SJSA1 (cell line): Measurements from ENCODE around the gene FOXI1. TPM values are rescaled to one million over a fixed set of nuclear protein-coding genes. Genes with fewer than 3 reads are reported as not detected.

Experiments used
- DNase-seq, 2 experiments: peaks; one replicate each; pipeline ENCODE4 v3.0.0-alpha.2; 2015 to 2020; ENCODE audit warnings: low spot score in 2 of 2, low read depth in 1 of 2
- H3K27ac ChIP-seq: fragments of 250-450 bp; sonication (Bioruptor Pico); 2 replicates; pipeline ENCODE4 v1.5.1; 2020; ENCODE audit warnings: mild to moderate bottlenecking, moderate library complexity
- H3K27me3 ChIP-seq: fragments of 250-450 bp; sonication (Bioruptor Pico); replicated peaks from 2 replicates; pipeline ENCODE4 v1.5.1; 2020; ENCODE audit warnings: mild to moderate bottlenecking, moderate library complexity
- H3K36me3 ChIP-seq: fragments of 250-450 bp; sonication (Bioruptor Pico); 2 replicates; pipeline ENCODE4 v1.5.1; 2020; ENCODE audit warnings: mild to moderate bottlenecking
- H3K4me1 ChIP-seq: fragments of 250-450 bp; sonication (Bioruptor Pico); replicated peaks from 2 replicates; pipeline ENCODE4 v1.6.1; 2021; ENCODE audit warnings: mild to moderate bottlenecking
- H3K4me3 ChIP-seq: fragments of 250-450 bp; sonication (Bioruptor Pico); 2 replicates; pipeline ENCODE4 v1.5.1; 2020; ENCODE audit warnings: mild to moderate bottlenecking
- H3K9me3 ChIP-seq: fragments of 250-450 bp; sonication (Bioruptor Pico); replicated peaks from 2 replicates; pipeline ENCODE4 v1.5.1; 2020; ENCODE audit warnings: mild to moderate bottlenecking
- total RNA-seq: library from RNA; depleted of rRNA; stranded (reverse); fragments of >200 nt; shearing (Covaris generic); gene quantifications from 2 replicates; pipeline ENCODE4 v1.2.3, GENCODE V29; 2014; rRNA removed

FOXI1 gene
- not detected in 2 replicates for total RNA-seq

DNA sequence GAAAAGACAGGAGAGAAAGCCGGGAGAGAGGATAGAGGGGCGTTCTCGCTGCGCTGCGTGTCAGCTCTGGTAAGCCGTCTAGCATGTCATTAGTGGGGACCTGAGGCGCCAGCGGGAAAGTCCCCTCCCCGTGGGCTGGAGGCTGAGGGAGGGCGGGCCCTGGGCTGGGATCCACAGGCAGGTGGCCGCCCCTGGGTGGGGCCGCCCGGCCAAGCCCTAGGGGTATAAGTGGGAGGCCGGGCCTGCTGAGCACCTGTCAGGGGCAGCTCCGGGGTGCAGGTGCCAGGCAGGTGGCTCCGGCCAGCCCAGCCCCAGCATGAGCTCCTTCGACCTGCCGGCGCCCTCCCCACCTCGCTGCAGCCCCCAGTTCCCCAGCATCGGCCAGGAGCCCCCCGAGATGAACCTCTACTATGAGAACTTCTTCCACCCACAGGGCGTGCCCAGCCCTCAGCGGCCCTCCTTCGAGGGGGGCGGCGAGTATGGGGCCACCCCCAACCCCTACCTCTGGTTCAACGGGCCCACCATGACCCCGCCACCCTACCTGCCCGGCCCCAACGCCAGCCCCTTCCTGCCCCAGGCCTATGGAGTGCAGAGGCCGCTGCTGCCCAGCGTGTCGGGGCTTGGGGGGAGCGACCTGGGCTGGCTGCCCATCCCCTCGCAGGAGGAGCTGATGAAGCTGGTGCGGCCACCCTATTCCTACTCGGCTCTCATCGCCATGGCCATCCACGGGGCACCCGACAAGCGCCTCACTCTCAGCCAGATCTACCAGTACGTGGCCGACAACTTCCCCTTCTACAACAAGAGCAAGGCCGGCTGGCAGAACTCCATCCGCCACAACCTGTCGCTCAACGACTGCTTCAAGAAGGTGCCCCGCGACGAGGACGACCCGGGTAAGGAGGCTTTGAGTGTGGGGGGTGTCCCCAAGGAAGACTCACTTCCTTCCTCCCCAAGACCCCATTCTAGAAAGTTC is at the start of gene FOXI1:
FOXI1 (plus strand) TSS at position 256 of the 970 bp plus-strand sequence; CDS start at position 317, 61 bp downstream.
- Histone ChIP-seq H3K27ac (no peak within 1 kb of the TSS), H3K9me3 (no peaks in the 10 kb centered on the region), H3K4me1 (no peaks in the 10 kb centered on the region), H3K27me3 (peaks cover 3% of the 10 kb centered on the region; the same call in 1 of the 2 replicates), H3K36me3 (no peaks in the 10 kb centered on the region), H3K4me3 (no peak within 1 kb of the TSS)
- DNase-seq = peak in 1 of 2 experiments; percentile 41

- no peak for DNase-seq
- Histone ChIP-seq H3K4me3 (no peak overlapping the region), H3K27ac (no peak overlapping the region), H3K4me1 (no peaks in the 10 kb centered on the region), H3K9me3 (no peaks in the 10 kb centered on the region), H3K36me3 (no peaks in the 10 kb centered on the region), H3K27me3 (peaks cover 13% of the 10 kb centered on the region)
These were observed 49.0 kb upstream of the FOXI1 start for GRCh38 chr5:170056561-170057267.

DNA sequence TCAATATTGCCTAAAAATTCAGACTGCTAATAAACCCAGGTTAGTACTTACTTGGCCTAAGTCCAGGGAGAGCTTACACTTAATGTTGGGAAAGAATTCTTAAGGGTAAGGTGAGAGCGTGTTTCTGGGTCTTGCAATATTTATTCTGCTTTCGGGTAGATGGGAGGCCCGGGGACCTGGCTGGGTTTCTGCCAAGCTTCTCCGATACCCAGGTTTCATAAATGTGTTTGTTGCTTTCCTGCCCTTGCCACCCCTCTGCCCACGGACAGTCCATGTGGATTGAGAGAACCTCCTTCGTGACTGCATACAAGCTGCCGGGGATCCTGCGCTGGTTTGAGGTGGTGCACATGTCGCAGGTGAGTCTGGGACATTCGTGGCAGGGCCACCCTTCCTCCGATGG is 48.4 kb upstream of the FOXI1 start:
- DNase-seq = no peak
- peaks cover 13% of the 10 kb centered on the region for H3K27me3 ChIP-seq
- H3K4me3 ChIP-seq = no peak overlapping the region
- H3K4me1 ChIP-seq = no peaks in the 10 kb centered on the region
- no peak overlapping the region for H3K27ac ChIP-seq
- no peaks in the 10 kb centered on the region for H3K9me3 ChIP-seq
- H3K36me3 ChIP-seq = no peaks in the 10 kb centered on the region

GRCh38 chr5:170059221-170059620 is 46.5 kb upstream of the FOXI1 start:
- Histone ChIP-seq H3K36me3 (no peaks in the 10 kb centered on the region), H3K9me3 (no peaks in the 10 kb centered on the region), H3K4me3 (no peak overlapping the region), H3K4me1 (no peaks in the 10 kb centered on the region), H3K27me3 (peaks cover 7% of the 10 kb centered on the region; the same call in 1 of the 2 replicates), H3K27ac (no peak overlapping the region)
- no peak for DNase-seq

DNA sequence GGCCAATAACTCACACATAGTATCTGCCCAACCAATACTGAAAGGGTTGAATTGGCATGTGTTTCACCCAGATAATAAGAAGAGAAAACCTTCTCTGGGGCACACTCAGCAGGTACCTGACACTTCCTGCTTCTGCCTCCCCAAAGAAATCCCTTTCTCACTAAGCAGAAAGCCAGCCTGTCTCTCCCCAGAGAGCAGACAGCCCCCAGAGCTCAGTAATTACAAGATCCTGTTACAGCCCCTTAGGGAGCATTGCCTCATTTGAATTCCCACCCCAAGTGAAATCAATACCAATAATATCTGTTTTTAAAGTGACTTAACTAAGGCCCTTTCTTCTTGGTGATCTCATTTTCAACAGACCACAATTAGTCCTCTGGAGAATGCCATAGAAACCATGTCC is 38.5 kb upstream of the FOXI1 start:
- Histone ChIP-seq H3K4me3 (no peak overlapping the region), H3K27ac (no peak overlapping the region), H3K9me3 (no peaks in the 10 kb centered on the region), H3K4me1 (no peaks in the 10 kb centered on the region), H3K36me3 (no peaks in the 10 kb centered on the region), H3K27me3 (peaks cover 2% of the 10 kb centered on the region; the same call in 1 of the 2 replicates)
- no peak for DNase-seq

DNA sequence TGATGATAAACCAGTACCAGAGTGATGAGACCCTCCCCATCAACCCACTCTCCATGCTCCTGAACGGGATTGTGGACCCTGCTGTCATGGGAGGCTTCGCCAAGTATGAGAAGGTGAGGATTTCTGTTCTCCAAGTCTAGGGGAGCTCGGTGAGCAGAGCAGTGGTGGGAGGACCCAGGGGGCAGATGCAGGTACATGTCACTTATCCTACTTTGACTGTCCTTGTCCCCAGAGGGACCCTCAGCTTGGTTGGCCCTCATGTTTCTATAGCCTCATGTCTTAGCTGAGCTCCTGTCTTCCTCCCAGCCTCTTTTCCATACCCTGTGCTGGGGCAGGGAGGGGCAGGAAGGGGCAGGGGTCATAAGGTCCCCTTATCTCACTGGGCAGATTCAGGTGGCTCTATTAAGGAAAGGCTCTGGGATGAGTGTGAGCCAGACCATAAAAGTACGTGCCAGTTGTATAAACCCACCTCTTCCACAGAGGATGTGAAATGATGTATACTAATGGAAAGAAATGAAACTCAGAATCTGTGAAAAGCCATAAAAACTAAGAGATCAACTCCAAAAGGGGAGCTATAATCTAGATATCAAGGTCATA is 38.0 kb upstream of the FOXI1 start:
- H3K36me3 ChIP-seq = no peaks in the 10 kb centered on the region
- no peaks in the 10 kb centered on the region for H3K9me3 ChIP-seq
- DNase-seq = no peak
- no peaks in the 10 kb centered on the region for H3K4me1 ChIP-seq
- no peak overlapping the region for H3K27ac ChIP-seq
- peaks cover 6% of the 10 kb centered on the region; the same call in 1 of the 2 replicates for H3K27me3 ChIP-seq
- no peak overlapping the region for H3K4me3 ChIP-seq

GRCh38 chr5:170069512-170069911 is 36.2 kb upstream of the FOXI1 start:
- no peaks in the 10 kb centered on the region for H3K4me1 ChIP-seq
- no peaks in the 10 kb centered on the region for H3K36me3 ChIP-seq
- H3K27me3 ChIP-seq = peaks cover 7% of the 10 kb centered on the region; the same call in 1 of the 2 replicates
- H3K4me3 ChIP-seq = no peak overlapping the region
- H3K9me3 ChIP-seq = no peaks in the 10 kb centered on the region
- no peak for DNase-seq
- no peak overlapping the region for H3K27ac ChIP-seq

GRCh38 chr5:170070556-170071412 is 34.9 kb upstream of the FOXI1 start:
- Histone ChIP-seq H3K27me3 (peaks cover 7% of the 10 kb centered on the region; the same call in 1 of the 2 replicates), H3K4me1 (no peaks in the 10 kb centered on the region), H3K9me3 (no peaks in the 10 kb centered on the region), H3K4me3 (no peak overlapping the region), H3K36me3 (no peaks in the 10 kb centered on the region), H3K27ac (no peak overlapping the region)
- DNase-seq = peak in 1 of 2 experiments; percentile 36

- Histone ChIP-seq H3K27me3 (peaks cover 4% of the 10 kb centered on the region; the same call in 1 of the 2 replicates), H3K9me3 (no peaks in the 10 kb centered on the region), H3K36me3 (no peaks in the 10 kb centered on the region), H3K27ac (no peak overlapping the region), H3K4me1 (no peaks in the 10 kb centered on the region), H3K4me3 (no peak overlapping the region)
- no peak for DNase-seq
These were observed 33.9 kb upstream of the FOXI1 start for GRCh38 chr5:170071748-170072147.

DNA sequence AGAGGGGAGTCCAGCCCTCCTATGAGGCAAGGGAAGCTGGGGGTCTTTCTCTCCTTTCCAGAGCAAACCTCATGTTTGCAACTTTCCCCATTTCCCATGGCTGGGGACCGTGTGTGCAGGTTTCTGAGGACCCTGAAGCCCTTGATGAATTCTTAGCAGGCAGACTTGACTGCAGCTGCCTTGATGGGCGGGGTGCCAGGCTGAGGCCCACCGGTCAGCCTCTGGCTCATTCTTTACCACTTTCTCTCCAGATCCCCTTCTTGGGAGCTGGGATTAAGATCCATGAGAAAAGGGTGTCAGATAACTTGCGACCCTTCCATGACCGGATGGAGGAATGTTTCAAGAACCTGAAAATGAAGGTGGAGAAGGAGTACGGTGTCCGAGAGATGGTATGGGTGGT is 30.0 kb upstream of the FOXI1 start:
- Histone ChIP-seq H3K4me3 (no peak overlapping the region), H3K36me3 (no peaks in the 10 kb centered on the region), H3K9me3 (no peaks in the 10 kb centered on the region), H3K27me3 (peaks cover 4% of the 10 kb centered on the region; the same call in 1 of the 2 replicates), H3K4me1 (no peaks in the 10 kb centered on the region), H3K27ac (no peak overlapping the region)
- no peak for DNase-seq

- no peak overlapping the region for H3K4me3 ChIP-seq
- H3K4me1 ChIP-seq = no peaks in the 10 kb centered on the region
- no peaks in the 10 kb centered on the region for H3K36me3 ChIP-seq
- DNase-seq = no peak
- no peak overlapping the region for H3K27ac ChIP-seq
- no peaks in the 10 kb centered on the region for H3K9me3 ChIP-seq
- peaks cover 4% of the 10 kb centered on the region; the same call in 1 of the 2 replicates for H3K27me3 ChIP-seq
These were observed 29.5 kb upstream of the FOXI1 start for GRCh38 chr5:170076211-170076610.

GRCh38 chr5:170076739-170077138 is 29.0 kb upstream of the FOXI1 start:
- Histone ChIP-seq H3K27me3 (peaks cover 4% of the 10 kb centered on the region; the same call in 1 of the 2 replicates), H3K4me1 (no peaks in the 10 kb centered on the region), H3K27ac (no peak overlapping the region), H3K9me3 (no peaks in the 10 kb centered on the region), H3K4me3 (no peak overlapping the region), H3K36me3 (no peaks in the 10 kb centered on the region)
- no peak for DNase-seq

- no peak for DNase-seq
- Histone ChIP-seq H3K27ac (no peak overlapping the region), H3K4me3 (no peak overlapping the region), H3K36me3 (no peaks in the 10 kb centered on the region), H3K27me3 (peaks cover 3% of the 10 kb centered on the region; the same call in 1 of the 2 replicates), H3K4me1 (no peaks in the 10 kb centered on the region), H3K9me3 (no peaks in the 10 kb centered on the region)
These were observed 28.2 kb upstream of the FOXI1 start for GRCh38 chr5:170077526-170077925.
